Right kidney (tissue), 9 donors: ENCODE measurements around the gene EGLN1.
"Not testable (repeated sequence)": the region's sequence is repeated elsewhere in the genome, so short reads cannot be mapped to it uniquely, and the experiment has no call there.

Experiments
- DNase-seq: peaks from one replicate; pipeline ENCODE4 v3.0.0-alpha.2; 2016
- long read RNA-seq, 8 donors: transcript quantifications; one replicate each; lab custom pipeline, GENCODE V29; 2026

EGLN1 gene
- long read RNA-seq, donor 1, full-length matches to known transcripts, result 7 of 7 reads
- long read RNA-seq, donor 1, partial matches to known transcripts, result 0 of 7 reads
- long read RNA-seq, donor 1, other reads (novel, unspliced or antisense), result 0 of 7 reads
- long read RNA-seq, donor 2, full-length matches to known transcripts, result 9 of 9 reads
- long read RNA-seq, donor 2, partial matches to known transcripts, result 0 of 9 reads
- long read RNA-seq, donor 2, other reads (novel, unspliced or antisense), result 0 of 9 reads
- long read RNA-seq, donor 3, full-length matches to known transcripts, result 8 of 13 reads
- long read RNA-seq, donor 3, partial matches to known transcripts, result 5 of 13 reads
- long read RNA-seq, donor 3, other reads (novel, unspliced or antisense), result 0 of 13 reads
- long read RNA-seq, donor 4, full-length matches to known transcripts, result 9 of 9 reads
- long read RNA-seq, donor 4, partial matches to known transcripts, result 0 of 9 reads
- long read RNA-seq, donor 4, other reads (novel, unspliced or antisense), result 0 of 9 reads
- long read RNA-seq, donor 5, full-length matches to known transcripts, result 7 of 7 reads
- long read RNA-seq, donor 5, partial matches to known transcripts, result 0 of 7 reads
- long read RNA-seq, donor 5, other reads (novel, unspliced or antisense), result 0 of 7 reads
- long read RNA-seq, donor 6, full-length matches to known transcripts, result 17 of 17 reads
- long read RNA-seq, donor 6, partial matches to known transcripts, result 0 of 17 reads
- long read RNA-seq, donor 6, other reads (novel, unspliced or antisense), result 0 of 17 reads
- long read RNA-seq, donor 7, full-length matches to known transcripts, result 19 of 19 reads
- long read RNA-seq, donor 7, partial matches to known transcripts, result 0 of 19 reads
- long read RNA-seq, donor 7, other reads (novel, unspliced or antisense), result 0 of 19 reads
- long read RNA-seq, donor 8, full-length matches to known transcripts, result 11 of 11 reads
- long read RNA-seq, donor 8, partial matches to known transcripts, result 0 of 11 reads
- long read RNA-seq, donor 8, other reads (novel, unspliced or antisense), result 0 of 11 reads

GRCh38 chr1:231421971-231422797 lies at the start of gene EGLN1:
TSS of gene EGLN1 (minus strand) at chr1:231422287. CDS start at chr1:231421888, 399 bp downstream.
- DNase-seq, result peak; percentile 98

- not testable (repeated sequence) for DNase-seq
Observed at GRCh38 chr1:231471500-231471899, 49.4 kb upstream of the EGLN1 start.

- DNase-seq, result not testable (repeated sequence)
Observed at GRCh38 chr1:231471027-231471426, 48.9 kb upstream of the EGLN1 start.

GRCh38 chr1:231467986-231468385 lies 45.9 kb upstream of the EGLN1 start:
- no peak for DNase-seq

GRCh38 chr1:231465051-231465450 lies 43.0 kb upstream of the EGLN1 start:
- no peak for DNase-seq

GRCh38 chr1:231463541-231463940 lies 41.5 kb upstream of the EGLN1 start:
- no peak for DNase-seq

GRCh38 chr1:231460614-231461013 lies 38.5 kb upstream of the EGLN1 start:
- DNase-seq, result no peak

GRCh38 chr1:231459438-231459837 lies 37.4 kb upstream of the EGLN1 start:
- DNase-seq, result not testable (repeated sequence)

- not testable (repeated sequence) for DNase-seq
Observed at GRCh38 chr1:231457956-231458355, 35.9 kb upstream of the EGLN1 start.

GRCh38 chr1:231454133-231454532 lies 32.0 kb upstream of the EGLN1 start:
- DNase-seq, result not testable (repeated sequence)

GRCh38 chr1:231446138-231446537 lies 24.1 kb upstream of the EGLN1 start:
- DNase-seq, result no peak

GRCh38 chr1:231444059-231444458 lies 22.0 kb upstream of the EGLN1 start:
- DNase-seq, result no peak

GRCh38 chr1:231443363-231443762 lies 21.3 kb upstream of the EGLN1 start:
- no peak for DNase-seq

GRCh38 chr1:231442735-231443134 lies 20.6 kb upstream of the EGLN1 start:
- no peak for DNase-seq

- DNase-seq, result no peak
Observed at GRCh38 chr1:231432996-231433395, 10.9 kb upstream of the EGLN1 start.

GRCh38 chr1:231431665-231432415 lies 9.8 kb upstream of the EGLN1 start:
- no peak for DNase-seq

- DNase-seq, result not testable (repeated sequence)
Observed at GRCh38 chr1:231430678-231431352, 8.7 kb upstream of the EGLN1 start.

- no peak for DNase-seq
Observed at GRCh38 chr1:231428377-231428776, 6.3 kb upstream of the EGLN1 start.

- DNase-seq, result no peak
Observed at GRCh38 chr1:231424950-231425805, 3.1 kb upstream of the EGLN1 start.

- no peak for DNase-seq
Observed at GRCh38 chr1:231423648-231424047, 1.6 kb upstream of the EGLN1 start.
